Lower leg skin (tissue), 3 donors: ENCODE results near the gene COL9A3.

Source experiments
- CTCF ChIP-seq, 3 donors: fragments of 450-650 bp; IDR thresholded peaks; one replicate each; pipeline ENCODE4 v1.5.1; 2016; ENCODE audit warnings: antibody characterized with exemption in 3 of 3, mild to moderate bottlenecking in 3 of 3, moderate library complexity in 2 of 3
- POLR2A ChIP-seq, 2 donors: fragments of 450-650 bp; IDR thresholded peaks; one replicate each; pipeline ENCODE4 v1.6.1; 2016 to 2017; ENCODE audit warnings: antibody characterized with exemption in 2 of 2, mild to moderate bottlenecking in 1 of 2, moderate library complexity in 1 of 2

GRCh38 chr20:62815066-62815991 lies 1.5 kb upstream of the COL9A3 start:
- no peak for TF ChIP-seq CTCF (IDR thresholded peaks at IDR 0.05)
- TF ChIP-seq POLR2A (IDR thresholded peaks at IDR 0.05), result no peak
